SKM-1 (cell line): ENCODE data around the gene LBP.
"Not testable (repeated sequence)": the region's sequence is repeated elsewhere in the genome, so short reads cannot be mapped to it uniquely, and the experiment has no call there.

Source experiments
- DNase-seq: peaks from one replicate; lab custom pipeline; 2025; ENCODE audit not compliant: unreplicated experiment; lab: John Stamatoyannopoulos, UW

LBP gene

DNA sequence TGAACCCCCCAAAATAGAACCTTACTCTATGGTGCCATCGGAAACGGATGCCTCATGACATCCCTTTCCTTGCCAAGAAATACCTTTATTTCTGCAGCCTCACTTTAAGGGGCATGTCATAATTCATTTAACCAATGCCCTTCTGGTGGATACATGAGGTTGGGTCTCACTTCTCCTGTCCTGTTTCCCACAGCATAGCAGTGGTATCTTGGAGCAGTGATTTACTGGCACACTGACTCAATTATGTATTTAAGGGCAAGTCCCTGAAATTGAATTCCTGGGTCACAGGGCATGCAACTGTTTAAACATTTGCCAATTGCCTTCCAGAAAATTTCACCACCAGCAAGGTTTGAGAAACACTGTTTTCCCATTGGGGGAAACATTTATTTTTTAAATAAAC is 639 bp upstream of the LBP start:
- DNase-seq = no peak

DNA sequence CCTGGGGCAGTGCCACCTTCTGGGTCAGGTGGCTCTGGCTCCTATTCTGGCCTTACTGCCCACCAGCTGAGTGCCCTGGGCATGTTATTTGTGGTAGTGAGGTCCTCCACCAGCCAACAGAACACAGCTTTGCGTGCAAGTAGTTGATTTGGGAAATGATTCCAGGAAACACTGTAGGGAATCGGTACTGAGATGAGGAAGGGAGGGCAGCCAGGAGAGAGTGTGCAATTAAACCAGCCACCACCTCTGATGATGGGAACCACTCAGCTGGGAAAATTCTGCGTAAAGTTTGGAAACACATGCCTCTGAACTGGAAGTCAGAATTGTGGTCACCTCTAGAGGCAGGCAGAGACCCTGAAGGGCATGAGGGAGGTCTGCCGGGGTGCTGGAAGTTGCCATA is 459 bp downstream of the LBP start:
- no peak for DNase-seq

DNA sequence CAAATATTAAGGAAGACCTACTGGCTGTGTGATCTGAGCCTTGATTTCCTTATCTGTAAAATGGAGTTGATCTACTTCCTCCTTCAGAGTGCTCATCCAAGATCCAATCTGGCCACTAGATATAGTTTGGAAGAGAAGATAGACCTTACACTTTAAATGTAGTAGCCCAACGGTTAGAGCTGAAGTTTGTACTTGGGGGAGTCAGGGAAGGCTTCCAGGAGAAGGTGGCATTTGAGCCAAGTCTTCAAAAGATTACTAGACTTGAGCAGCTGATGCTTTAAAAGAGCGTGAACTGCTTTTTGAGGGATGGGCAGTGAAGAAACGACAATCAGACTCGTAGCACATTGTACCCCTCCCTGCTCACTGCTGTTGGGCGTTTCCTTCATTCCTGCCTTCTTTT is 3.6 kb downstream of the LBP start:
- no peak for DNase-seq

DNA sequence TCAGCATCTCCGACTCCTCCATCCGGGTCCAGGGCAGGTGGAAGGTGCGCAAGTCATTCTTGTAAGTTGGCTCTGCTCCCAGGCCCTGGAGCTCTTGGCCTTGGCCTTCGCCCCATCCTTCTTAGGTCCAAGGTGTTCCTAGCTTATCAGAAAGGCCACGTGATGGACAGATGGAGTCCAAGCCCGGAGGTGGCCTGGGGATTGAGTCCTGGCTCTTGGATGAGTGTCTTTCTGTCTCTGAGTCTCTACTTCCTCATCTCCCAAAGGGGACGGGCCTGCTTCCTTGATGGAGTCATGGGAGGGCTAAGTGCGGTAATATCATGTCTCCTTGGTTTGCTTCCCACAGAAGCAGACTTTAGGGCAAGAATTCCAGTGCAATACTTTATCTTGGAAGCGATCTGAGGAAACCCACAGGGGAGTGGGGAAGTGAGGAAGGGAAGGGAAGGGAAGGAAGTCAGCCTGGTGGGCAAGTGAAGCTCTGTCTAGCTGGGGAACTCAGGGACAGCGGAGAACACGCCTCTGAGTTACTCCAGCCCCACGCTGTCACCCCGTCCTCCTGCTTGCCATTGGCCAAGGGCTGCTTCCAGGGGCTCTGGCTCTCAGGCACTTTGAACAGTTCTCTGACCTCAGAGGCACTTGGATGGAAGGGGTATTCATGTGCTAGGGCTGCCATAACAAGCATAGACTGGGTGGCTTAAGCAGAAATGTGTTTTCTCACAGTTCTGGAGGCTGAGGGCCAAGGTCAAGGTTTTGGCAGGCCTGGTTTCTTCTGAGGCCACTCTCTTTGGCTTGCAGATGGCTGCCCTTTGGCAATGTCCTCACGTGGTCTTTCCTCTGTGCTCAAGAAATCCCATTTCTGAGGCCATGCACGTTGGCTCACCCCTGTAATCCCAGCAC is 4.8 kb downstream of the LBP start:
- no peak for DNase-seq

DNA sequence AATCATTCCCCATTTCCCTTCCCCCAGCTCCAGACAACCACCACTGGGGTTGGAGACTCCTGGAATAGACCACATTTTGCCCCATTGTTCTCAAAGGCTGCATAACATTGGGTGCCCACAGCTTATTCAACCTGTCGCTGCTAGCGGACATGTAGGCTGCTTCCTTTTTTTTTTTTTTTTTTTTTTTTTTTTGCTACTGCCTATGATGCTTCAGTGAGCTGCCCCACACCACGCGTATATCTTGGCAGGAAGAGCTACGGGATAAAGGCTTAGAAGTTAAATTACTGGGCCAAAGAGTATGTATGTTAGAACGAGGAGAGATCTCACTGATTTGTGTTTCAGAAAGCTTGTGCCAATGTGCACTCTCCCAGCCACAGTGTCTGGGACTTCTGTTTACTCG is 7.0 kb downstream of the LBP start:
- DNase-seq = no peak

GRCh38 chr20:38354227-38354626 is 7.9 kb downstream of the LBP start:
- DNase-seq = no peak

DNA sequence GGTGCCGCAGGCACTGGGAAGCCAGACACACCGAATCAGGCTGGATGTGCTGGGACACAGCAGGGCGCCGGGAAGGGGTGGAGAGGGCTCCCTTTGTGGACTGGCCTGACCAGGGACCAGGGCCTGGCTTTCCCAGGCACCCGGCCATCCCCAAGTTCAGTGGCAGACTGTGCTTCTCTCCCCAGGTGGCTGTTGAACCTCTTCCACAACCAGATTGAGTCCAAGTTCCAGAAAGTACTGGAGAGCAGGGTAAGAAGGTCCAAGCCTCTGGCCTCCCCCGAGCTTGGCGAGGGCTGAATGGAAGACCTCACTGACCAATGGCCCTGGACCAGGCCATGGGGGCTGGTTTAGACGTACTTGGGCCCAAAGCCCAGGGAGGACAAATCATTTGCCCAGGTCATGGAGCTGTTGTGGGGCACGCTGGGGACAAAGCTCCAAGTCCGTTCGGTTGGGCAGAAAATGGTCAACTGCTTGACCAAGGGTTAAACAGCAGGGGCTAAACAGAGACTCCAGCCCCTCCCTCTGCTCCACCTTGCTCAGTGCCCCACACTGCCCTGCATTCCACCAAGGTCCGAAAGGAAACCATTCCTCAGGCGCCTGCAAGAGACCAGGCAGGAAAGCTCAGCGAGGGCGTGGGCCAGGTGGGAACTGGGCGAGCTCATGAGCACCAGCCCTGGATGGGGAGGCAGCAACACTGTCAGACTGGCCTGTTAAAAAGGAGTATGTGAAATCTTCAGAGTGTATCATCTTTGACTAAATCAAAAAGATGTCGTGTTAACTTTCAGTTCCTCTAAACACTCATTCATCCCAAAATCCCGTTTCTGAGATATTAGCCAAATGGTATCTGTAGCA is 9.1 kb downstream of the LBP start:
- DNase-seq = no peak

- no peak for DNase-seq
Measured at GRCh38 chr20:38357653-38358207, 11.4 kb downstream of the LBP start.

DNA sequence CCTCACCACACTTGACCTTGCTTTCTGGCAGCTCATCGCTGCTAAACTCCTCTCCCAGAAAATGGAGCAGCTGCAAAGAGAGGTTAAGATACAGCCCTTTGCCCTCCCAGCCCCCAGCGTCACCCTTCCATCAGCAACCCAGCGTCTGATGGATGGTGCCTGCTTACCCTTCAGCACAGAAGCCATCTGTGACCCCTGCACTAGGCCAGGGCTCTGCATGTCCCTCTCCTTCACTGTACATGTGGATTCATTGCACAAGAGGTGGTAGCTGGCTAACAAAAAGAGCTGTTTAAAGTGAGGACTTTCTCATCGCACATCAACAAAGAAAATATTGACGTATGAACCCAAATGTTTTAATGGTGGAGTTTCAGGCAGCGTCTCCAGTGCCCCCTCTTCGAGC is 12.3 kb downstream of the LBP start:
- no peak for DNase-seq

- no peak for DNase-seq
Measured at GRCh38 chr20:38363004-38363747, 16.9 kb downstream of the LBP start.

GRCh38 chr20:38369389-38369788 is 23.1 kb downstream of the LBP start:
- DNase-seq = peak; percentile 66

DNA sequence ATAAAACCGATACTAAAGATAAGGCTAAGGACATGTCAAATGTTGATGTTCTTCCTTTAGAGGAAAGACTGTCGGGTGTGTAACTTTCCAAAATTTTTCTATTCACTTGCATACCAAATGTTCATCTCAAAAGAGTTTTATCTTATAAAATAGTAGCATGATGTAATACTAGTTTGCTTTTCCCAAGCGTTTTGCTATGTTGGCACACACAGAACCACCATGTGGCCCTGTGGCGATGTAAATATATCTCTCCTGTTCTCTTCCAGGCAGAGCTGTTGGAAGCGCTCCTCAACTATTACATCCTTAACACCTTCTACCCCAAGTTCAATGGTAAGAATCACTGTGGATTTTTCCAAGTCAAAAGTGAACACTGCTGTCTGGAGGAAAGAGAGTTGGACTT is 26.5 kb downstream of the LBP start:
- DNase-seq = no peak

DNA sequence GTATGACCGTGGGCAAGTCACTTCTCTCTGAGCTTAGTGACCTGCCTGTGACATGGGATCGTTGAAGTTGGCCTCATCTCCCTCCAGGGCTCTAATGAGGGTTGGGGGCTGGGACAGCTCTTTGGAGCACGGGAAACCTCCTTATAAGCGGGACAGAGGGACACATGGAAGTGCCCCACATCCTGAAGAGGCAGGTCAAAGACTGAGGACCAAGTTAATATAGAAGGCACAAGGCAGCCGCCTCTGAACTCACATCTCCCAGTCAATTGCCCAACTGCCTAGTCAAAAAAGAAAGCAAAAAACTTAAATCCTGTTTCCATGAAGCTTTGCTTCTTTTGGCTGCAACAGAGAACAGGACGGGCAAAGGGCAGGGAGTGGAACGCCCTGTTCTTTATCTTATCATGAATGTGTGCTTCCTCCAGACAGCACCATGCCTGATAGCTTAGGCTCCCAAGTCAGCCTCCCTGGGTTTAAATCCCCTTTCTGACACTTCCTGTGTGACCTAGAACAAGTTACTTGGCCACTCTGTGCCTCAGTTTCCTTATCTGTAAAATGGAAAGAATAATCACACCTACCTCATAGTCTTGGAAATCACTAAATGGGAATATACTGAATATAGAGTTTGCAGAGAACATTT is 27.1 kb downstream of the LBP start:
- no peak for DNase-seq

DNA sequence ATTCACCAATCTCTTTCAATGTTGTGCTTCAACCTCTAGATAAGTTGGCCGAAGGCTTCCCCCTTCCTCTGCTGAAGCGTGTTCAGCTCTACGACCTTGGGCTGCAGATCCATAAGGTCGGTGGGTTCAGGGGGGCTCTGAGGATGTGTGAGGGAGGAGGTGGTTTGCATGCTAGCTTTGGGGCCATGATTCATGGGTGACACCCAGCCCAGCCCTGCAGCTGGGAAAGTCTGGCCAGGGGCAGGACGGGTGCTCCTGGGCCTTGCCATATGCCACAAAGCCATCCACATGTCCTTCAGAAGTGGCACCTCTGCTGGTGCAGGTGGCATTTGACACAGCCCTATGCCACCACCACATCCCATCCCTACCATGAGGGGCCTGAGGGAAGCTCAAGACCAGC is 27.6 kb downstream of the LBP start:
- no peak for DNase-seq

- DNase-seq = no peak
Measured at GRCh38 chr20:38377039-38377685, 30.9 kb downstream of the LBP start.

DNA sequence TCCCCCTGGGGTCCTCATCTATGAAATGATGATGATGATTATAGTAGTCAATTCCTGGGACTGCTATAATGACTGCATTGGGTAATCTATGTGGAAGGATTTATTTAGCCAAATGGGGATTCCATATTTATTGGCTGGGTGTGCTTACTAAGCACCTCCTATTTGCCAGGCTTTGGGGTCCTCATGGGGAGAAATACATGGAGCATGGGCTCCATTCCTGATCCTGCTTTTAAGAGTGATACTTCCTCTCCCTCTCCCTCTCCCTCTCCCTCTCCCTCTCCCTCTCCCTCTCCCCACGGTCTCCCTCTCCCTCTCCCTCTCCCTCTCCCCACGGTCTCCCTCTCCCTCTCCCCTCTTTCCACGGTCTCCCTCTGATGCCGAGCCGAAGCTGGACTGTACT is 31.6 kb downstream of the LBP start:
- DNase-seq = not testable (repeated sequence)

- DNase-seq = no peak
Measured at GRCh38 chr20:38383147-38383546, 36.9 kb downstream of the LBP start.

GRCh38 chr20:38386004-38386403 is 39.7 kb downstream of the LBP start:
- no peak for DNase-seq

DNA sequence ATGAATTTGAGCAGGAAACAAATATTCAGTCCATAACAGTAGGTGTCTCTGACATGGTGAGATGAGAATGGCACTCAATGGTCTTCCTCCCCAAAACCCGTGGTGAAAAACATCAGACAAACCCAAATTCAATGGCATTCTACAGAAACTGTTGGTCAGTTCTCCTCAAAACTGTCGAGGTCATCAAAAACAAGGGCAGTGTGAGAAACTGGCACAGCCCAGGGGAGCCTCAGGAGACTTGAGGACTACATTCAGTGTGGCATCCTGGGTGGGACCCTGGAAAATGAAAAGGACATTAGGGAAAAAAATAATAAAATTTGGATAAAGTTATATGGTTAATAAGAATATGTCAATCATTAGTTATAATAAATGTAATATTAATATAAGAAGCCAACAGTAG is 40.6 kb downstream of the LBP start:
- no peak for DNase-seq

DNA sequence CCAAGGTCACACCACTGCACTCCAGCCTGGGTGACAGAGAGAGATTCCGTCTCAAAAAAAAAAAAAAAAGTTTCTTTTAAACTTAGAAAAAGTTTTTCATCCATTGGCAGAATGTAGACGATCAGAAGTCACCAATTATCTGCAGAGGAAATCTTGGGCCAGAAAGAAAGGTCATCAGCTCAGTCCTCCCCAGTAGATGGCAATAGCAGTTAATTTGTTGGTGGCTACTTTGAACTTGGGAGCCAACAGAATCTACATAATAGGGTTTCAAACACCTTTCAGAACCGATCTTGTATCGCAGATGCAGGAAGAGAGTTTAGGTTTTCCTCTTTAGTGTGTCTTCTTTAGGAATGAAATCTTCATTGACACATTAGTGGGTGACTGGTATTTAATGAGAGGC is 41.7 kb downstream of the LBP start:
- no peak for DNase-seq
